Nephron (organoid): ENCODE results near the gene MAPK10.

ENCODE experiments used
- H3K27ac Mint-ChIP-seq, 3 experiments: 2 replicates each; pipeline ENCODE4 v1.8.0; 2020; ENCODE audit warnings: mixed read lengths in 3 of 3, mild to moderate bottlenecking in 2 of 3, moderate library complexity in 1 of 3
- H3K27me3 Mint-ChIP-seq: 2 replicates; pipeline ENCODE4 v1.8.0; 2021; ENCODE audit warnings: low read depth, mild to moderate bottlenecking, moderate library complexity, mixed read lengths
- H3K36me3 Mint-ChIP-seq: 2 replicates; pipeline ENCODE4 v1.8.0; 2020; ENCODE audit warnings: low read depth, mixed read lengths
- H3K4me1 Mint-ChIP-seq: 2 replicates; pipeline ENCODE4 v1.8.0; 2020; ENCODE audit warnings: mixed read lengths
- H3K4me3 Mint-ChIP-seq, 3 experiments: 2 replicates each; pipeline ENCODE4 v1.8.0; 2020; ENCODE audit warnings: mild to moderate bottlenecking in 3 of 3, mixed read lengths in 3 of 3, moderate library complexity in 2 of 3
- H3K9me3 Mint-ChIP-seq: 2 replicates; pipeline ENCODE4 v1.8.0; 2020; ENCODE audit warnings: mixed read lengths
- CTCF ChIP-seq, 3 experiments: fragments of 200-600 bp; sonication (generic); IDR thresholded peaks; one replicate each; pipeline ENCODE4 v1.5.0; 2021; ENCODE audit warnings: antibody characterized with exemption in 3 of 3; ENCODE audit not compliant: unreplicated experiment in 3 of 3

MAPK10 gene

GRCh38 chr4:86004030-86004429, 355.8 kb downstream of the MAPK10 start:
- no peak for TF ChIP-seq CTCF (IDR thresholded peaks at IDR 0.05; ENCODE audit: unreplicated experiment in 3 of 3)
- H3K27ac Mint-ChIP-seq, result no peak overlapping the region
- H3K9me3 Mint-ChIP-seq, result no peaks in the 10 kb centered on the region
- no peaks in the 10 kb centered on the region for H3K27me3 Mint-ChIP-seq
- peaks cover 27% of the 10 kb centered on the region for H3K36me3 Mint-ChIP-seq
- H3K4me3 Mint-ChIP-seq, result no peak overlapping the region
- peaks cover 20% of the 10 kb centered on the region for H3K4me1 Mint-ChIP-seq

- peaks cover 25% of the 10 kb centered on the region for H3K4me1 Mint-ChIP-seq
- H3K9me3 Mint-ChIP-seq, result no peaks in the 10 kb centered on the region
- no peaks in the 10 kb centered on the region for H3K27me3 Mint-ChIP-seq
- TF ChIP-seq CTCF (IDR thresholded peaks at IDR 0.05; ENCODE audit: unreplicated experiment in 3 of 3), result no peak
- no peak overlapping the region for H3K27ac Mint-ChIP-seq
- no peak overlapping the region for H3K4me3 Mint-ChIP-seq
- H3K36me3 Mint-ChIP-seq, result peaks cover 38% of the 10 kb centered on the region
Observed at GRCh38 chr4:86001591-86001990, 358.3 kb downstream of the MAPK10 start.

- Mint-ChIP-seq H3K4me3 (no peak overlapping the region), H3K9me3 (no peaks in the 10 kb centered on the region), H3K27me3 (no peaks in the 10 kb centered on the region), H3K27ac (no peak overlapping the region), H3K36me3 (peaks cover 61% of the 10 kb centered on the region), H3K4me1 (peaks cover 20% of the 10 kb centered on the region)
- TF ChIP-seq CTCF (IDR thresholded peaks at IDR 0.05; ENCODE audit: unreplicated experiment in 3 of 3), result no peak
Observed at GRCh38 chr4:85995361-85995760, 364.5 kb downstream of the MAPK10 start.

- no peak for TF ChIP-seq CTCF (IDR thresholded peaks at IDR 0.05; ENCODE audit: unreplicated experiment in 3 of 3)
- Mint-ChIP-seq H3K27ac (no peak overlapping the region), H3K4me3 (no peak overlapping the region), H3K36me3 (peaks cover 57% of the 10 kb centered on the region), H3K27me3 (no peaks in the 10 kb centered on the region), H3K4me1 (peaks cover 13% of the 10 kb centered on the region), H3K9me3 (no peaks in the 10 kb centered on the region)
Observed at GRCh38 chr4:85994576-85994975, 365.3 kb downstream of the MAPK10 start.

GRCh38 chr4:85993641-85994040, 366.2 kb downstream of the MAPK10 start:
- H3K4me1 Mint-ChIP-seq, result peaks cover 13% of the 10 kb centered on the region
- H3K27me3 Mint-ChIP-seq, result no peaks in the 10 kb centered on the region
- H3K27ac Mint-ChIP-seq, result no peak overlapping the region
- H3K9me3 Mint-ChIP-seq, result no peaks in the 10 kb centered on the region
- H3K36me3 Mint-ChIP-seq, result peaks cover 66% of the 10 kb centered on the region
- TF ChIP-seq CTCF (IDR thresholded peaks at IDR 0.05; ENCODE audit: unreplicated experiment in 3 of 3), result no peak
- H3K4me3 Mint-ChIP-seq, result no peak overlapping the region

GRCh38 chr4:85986266-85986665, 373.6 kb downstream of the MAPK10 start:
- Mint-ChIP-seq H3K9me3 (peaks cover 5% of the 10 kb centered on the region), H3K36me3 (peaks cover 68% of the 10 kb centered on the region), H3K27me3 (no peaks in the 10 kb centered on the region), H3K4me3 (no peak overlapping the region), H3K4me1 (no peaks in the 10 kb centered on the region), H3K27ac (no peak overlapping the region)
- no peak for TF ChIP-seq CTCF (IDR thresholded peaks at IDR 0.05; ENCODE audit: unreplicated experiment in 3 of 3)
